Caco-2 (cell line): ENCODE data around the gene CACNA1H. TPM values are rescaled to one million over a fixed set of nuclear protein-coding genes. Genes with fewer than 3 reads are reported as not detected.

Experiments used
- BruUV-seq: library from RNA; stranded (reverse); fragments of 400-500 nt; replicated peaks from 2 replicates; lab custom pipeline; 2021; lab: Mats Ljungman, UMichigan
- CTCF ChIA-PET: fragments of 300-600 bp; sonication (Branson Sonifier 250); formaldehyde crosslinking; loops from one replicate; lab custom pipeline; 2022; ENCODE audit warnings: antibody characterized with exemption; lab: Charles Lee
- POLR2A ChIA-PET: fragments of 300-600 bp; sonication (Branson Sonifier 250); formaldehyde crosslinking; loops from one replicate; lab custom pipeline; 2022; ENCODE audit warnings: antibody characterized with exemption; lab: Charles Lee
- DNase-seq, 2 experiments: peaks; one replicate each; pipeline versions ENCODE4 v3.0.0 to v3.0.0-alpha.2; 2020 to 2022
- H3K27me3 ChIP-seq: replicated peaks from 2 replicates; pipeline ENCODE4 v1.6.0; 2011; ENCODE audit warnings: low read length; ENCODE audit not compliant: control insufficient read depth, insufficient read depth
- H3K36me3 ChIP-seq: 2 replicates; pipeline ENCODE4 v1.5.1; 2011; ENCODE audit warnings: low read length; ENCODE audit not compliant: control insufficient read depth, insufficient read depth
- H3K4me1 ChIP-seq: fragments of 250-450 bp; sonication (Bioruptor Pico); 2 replicates; pipeline ENCODE4 v1.5.1; 2020; ENCODE audit warnings: mild to moderate bottlenecking
- H3K4me3 ChIP-seq: 2 replicates; pipeline ENCODE4 v1.5.1; 2011; ENCODE audit warnings: low read depth, mild to moderate bottlenecking, control low read depth, low read length
- H3K9me3 ChIP-seq: fragments of 250-450 bp; sonication (Bioruptor Pico); 2 replicates; pipeline ENCODE4 v1.5.1; 2020; ENCODE audit warnings: mild to moderate bottlenecking, moderate library complexity
- H3K27ac Mint-ChIP-seq: one replicate; pipeline ENCODE4 v1.8.0; 2022; ENCODE audit warnings: mixed read lengths; ENCODE audit not compliant: unreplicated experiment
- H3K27me3 Mint-ChIP-seq: one replicate; pipeline ENCODE4 v1.8.0; 2022; ENCODE audit warnings: mixed read lengths; ENCODE audit not compliant: insufficient read depth, unreplicated experiment
- H3K36me3 Mint-ChIP-seq: one replicate; pipeline ENCODE4 v1.8.0; 2022; ENCODE audit warnings: mild to moderate bottlenecking, mixed read lengths; ENCODE audit not compliant: insufficient read depth, unreplicated experiment
- H3K4me1 Mint-ChIP-seq: one replicate; pipeline ENCODE4 v1.8.0; 2022; ENCODE audit warnings: low read depth, mixed read lengths; ENCODE audit not compliant: unreplicated experiment
- H3K4me3 Mint-ChIP-seq: one replicate; pipeline ENCODE4 v1.8.0; 2022; ENCODE audit warnings: mild to moderate bottlenecking, moderate library complexity, mixed read lengths; ENCODE audit not compliant: unreplicated experiment
- H3K9me3 Mint-ChIP-seq: one replicate; pipeline ENCODE4 v1.8.0; 2022; ENCODE audit warnings: mixed read lengths; ENCODE audit not compliant: unreplicated experiment
- CTCF ChIP-seq, 2 experiments: fragments of 200-600 bp in 1 of 2; IDR thresholded peaks; 1 replicate in 1 of 2; 2 replicates in 1 of 2; pipeline versions ENCODE4 v1.5.1 to v1.8.0; 2011 to 2022; ENCODE audit warnings: antibody characterized with exemption in 1 of 2, control low read depth in 1 of 2, inconsistent platforms in 1 of 2, low read depth in 1 of 2, low read length in 1 of 2, mild to moderate bottlenecking in 1 of 2, moderate library complexity in 1 of 2; ENCODE audit not compliant: insufficient read depth in 1 of 2, severe bottlenecking in 1 of 2, unreplicated experiment in 1 of 2
- intact Hi-C: fragments of 100-400 bp; cut with micrococcal nuclease; formaldehyde crosslinking; loops from one replicate; pipeline ENCODE4 v1.10.0; 2022; ENCODE audit not compliant: unreplicated experiment
- total RNA-seq: library from RNA; stranded (reverse); gene quantifications from 2 replicates; pipeline ENCODE4 v1.2.3, GENCODE V29; 2022

The CACNA1H gene
- total RNA-seq, 1 experiment from 2014 or later: 5.1 TPM

GRCh38 chr16:1144476-1145382 lies 8.2 kb upstream of the CACNA1H start:
- intact Hi-C loops: no loop called here
- CTCF ChIA-PET: no interaction called here
- BruUV-seq: no TSS peak

GRCh38 chr16:1145383-1146100 lies 7.4 kb upstream of the CACNA1H start:
- no peaks in the 10 kb centered on the region for H3K9me3 Mint-ChIP-seq
- no peak for DNase-seq
- H3K4me1 Mint-ChIP-seq: no peaks in the 10 kb centered on the region
- H3K27ac Mint-ChIP-seq: no peak overlapping the region
- Histone ChIP-seq H3K4me1 (no peaks in the 10 kb centered on the region), H3K36me3 (no peaks in the 10 kb centered on the region), H3K9me3 (no peaks in the 10 kb centered on the region), H3K4me3 (no peak overlapping the region), H3K27me3 (no peaks in the 10 kb centered on the region)
- POLR2A ChIA-PET: no interaction called here
- CTCF ChIA-PET: no interaction called here
- BruUV-seq: no TSS peak
- intact Hi-C loops: no loop called here
- TF ChIP-seq CTCF (IDR thresholded peaks at IDR 0.05; ENCODE audit: insufficient read depth in 1 of 2, low read depth in 1 of 2, low read length in 1 of 2, severe bottlenecking in 1 of 2, unreplicated experiment in 1 of 2): no peak
- H3K36me3 Mint-ChIP-seq: no peaks in the 10 kb centered on the region
- peaks cover 5% of the 10 kb centered on the region for H3K27me3 Mint-ChIP-seq
- no peak overlapping the region for H3K4me3 Mint-ChIP-seq

More at GRCh38 chr16:1144476-1145382, 8.2 kb upstream of the CACNA1H start:
- Mint-ChIP-seq H3K9me3 (no peaks in the 10 kb centered on the region), H3K27ac (no peak overlapping the region), H3K36me3 (no peaks in the 10 kb centered on the region), H3K4me3 (no peak overlapping the region), H3K27me3 (peaks cover 9% of the 10 kb centered on the region), H3K4me1 (no peaks in the 10 kb centered on the region)
- H3K9me3 ChIP-seq: no peaks in the 10 kb centered on the region
- no peaks in the 10 kb centered on the region for H3K27me3 ChIP-seq
- H3K4me3 ChIP-seq: no peak overlapping the region
- POLR2A ChIA-PET: no interaction called here
- no peak for TF ChIP-seq CTCF (IDR thresholded peaks at IDR 0.05; ENCODE audit: insufficient read depth in 1 of 2, low read depth in 1 of 2, low read length in 1 of 2, severe bottlenecking in 1 of 2, unreplicated experiment in 1 of 2)
- H3K36me3 ChIP-seq: no peaks in the 10 kb centered on the region
- H3K4me1 ChIP-seq: no peaks in the 10 kb centered on the region
- DNase-seq: no peak

GRCh38 chr16:1146409-1146808 lies 6.5 kb upstream of the CACNA1H start:
- no peaks in the 10 kb centered on the region for H3K9me3 Mint-ChIP-seq
- no peak overlapping the region for H3K4me3 Mint-ChIP-seq
- ChIA-PET CTCF (interaction anchor here (0.6 kb wide), 1 partner anchor 26 kb away, joined by 3 read pairs; no protein-coding TSS in a partner anchor), POLR2A (no interaction called here)
- Histone ChIP-seq H3K36me3 (no peaks in the 10 kb centered on the region), H3K27me3 (no peaks in the 10 kb centered on the region), H3K4me3 (no peak overlapping the region), H3K4me1 (no peaks in the 10 kb centered on the region), H3K9me3 (no peaks in the 10 kb centered on the region)
- intact Hi-C loops: no loop called here
- BruUV-seq: no TSS peak
- H3K27ac Mint-ChIP-seq: no peak overlapping the region
- peaks cover 3% of the 10 kb centered on the region for H3K27me3 Mint-ChIP-seq
- no peak for TF ChIP-seq CTCF (IDR thresholded peaks at IDR 0.05; ENCODE audit: insufficient read depth in 1 of 2, low read depth in 1 of 2, low read length in 1 of 2, severe bottlenecking in 1 of 2, unreplicated experiment in 1 of 2)
- H3K36me3 Mint-ChIP-seq: no peaks in the 10 kb centered on the region
- DNase-seq: no peak
- no peaks in the 10 kb centered on the region for H3K4me1 Mint-ChIP-seq
